Measurements from ENCODE around the gene KCNT1. TPM values are rescaled to one million over a fixed set of nuclear protein-coding genes. Genes with fewer than 3 reads are reported as not detected.

KCNT1 gene
- total RNA-seq, 1 experiment from 2014 or later = 0.09 TPM

- H3K9me3 Mint-ChIP-seq (ENCODE audit: unreplicated experiment) = no peaks in the 10 kb centered on the region
- H3K27ac Mint-ChIP-seq (ENCODE audit: unreplicated experiment) = no peak overlapping the region
- no peaks in the 10 kb centered on the region for H3K36me3 Mint-ChIP-seq (ENCODE audit: insufficient read depth, unreplicated experiment)
- Histone ChIP-seq H3K4me3 (ENCODE audit: low read depth, low read length) (no peak overlapping the region), H3K36me3 (ENCODE audit: control insufficient read depth, insufficient read depth, low read length) (no peaks in the 10 kb centered on the region), H3K27me3 (replicated peaks; ENCODE audit: control insufficient read depth, insufficient read depth, low read length) (no peaks in the 10 kb centered on the region), H3K4me1 (no peaks in the 10 kb centered on the region), H3K9me3 (no peaks in the 10 kb centered on the region)
- no peak for DNase-seq
- no TSS peak for BruUV-seq (replicated peaks)
- CTCF ChIA-PET = no interaction called here
- TF ChIP-seq CTCF (IDR thresholded peaks at IDR 0.05; ENCODE audit: insufficient read depth in 1 of 2, low read depth in 1 of 2, low read length in 1 of 2, severe bottlenecking in 1 of 2, unreplicated experiment in 1 of 2) = no peak
- no peaks in the 10 kb centered on the region for H3K4me1 Mint-ChIP-seq (ENCODE audit: low read depth, unreplicated experiment)
- H3K27me3 Mint-ChIP-seq (ENCODE audit: insufficient read depth, unreplicated experiment) = peaks cover 3% of the 10 kb centered on the region
- no peak overlapping the region for H3K4me3 Mint-ChIP-seq (ENCODE audit: unreplicated experiment)
- intact Hi-C loops (cut with micrococcal nuclease; ENCODE audit: unreplicated experiment) = no loop called here
- POLR2A ChIA-PET = no interaction called here
Observed at GRCh38 chr9:135759676-135760300, 57.8 kb downstream of the KCNT1 start.

GRCh38 chr9:135760465-135760864 is 58.5 kb downstream of the KCNT1 start:
- Mint-ChIP-seq H3K4me1 (ENCODE audit: low read depth, unreplicated experiment) (no peaks in the 10 kb centered on the region), H3K36me3 (ENCODE audit: insufficient read depth, unreplicated experiment) (no peaks in the 10 kb centered on the region), H3K27me3 (ENCODE audit: insufficient read depth, unreplicated experiment) (peaks cover 3% of the 10 kb centered on the region), H3K9me3 (ENCODE audit: unreplicated experiment) (no peaks in the 10 kb centered on the region), H3K27ac (ENCODE audit: unreplicated experiment) (peak overlapping the region; percentile 24), H3K4me3 (ENCODE audit: unreplicated experiment) (no peak overlapping the region)
- TF ChIP-seq CTCF (IDR thresholded peaks at IDR 0.05; ENCODE audit: insufficient read depth in 1 of 2, low read depth in 1 of 2, low read length in 1 of 2, severe bottlenecking in 1 of 2, unreplicated experiment in 1 of 2) = no peak
- intact Hi-C loops (cut with micrococcal nuclease; ENCODE audit: unreplicated experiment) = no loop called here
- POLR2A ChIA-PET = no interaction called here
- Histone ChIP-seq H3K27me3 (replicated peaks; ENCODE audit: control insufficient read depth, insufficient read depth, low read length) (no peaks in the 10 kb centered on the region), H3K9me3 (no peaks in the 10 kb centered on the region), H3K4me1 (no peaks in the 10 kb centered on the region), H3K36me3 (ENCODE audit: control insufficient read depth, insufficient read depth, low read length) (no peaks in the 10 kb centered on the region), H3K4me3 (ENCODE audit: low read depth, low read length) (no peak overlapping the region)
- CTCF ChIA-PET = no interaction called here
- no TSS peak for BruUV-seq (replicated peaks)
- DNase-seq = no peak

GRCh38 chr9:135761150-135761844 is 59.3 kb downstream of the KCNT1 start:
- no peaks in the 10 kb centered on the region for H3K4me1 ChIP-seq
- no peak for DNase-seq
- H3K4me3 Mint-ChIP-seq (ENCODE audit: unreplicated experiment) = no peak overlapping the region
- H3K27me3 ChIP-seq (replicated peaks; ENCODE audit: control insufficient read depth, insufficient read depth, low read length) = no peaks in the 10 kb centered on the region
- H3K36me3 ChIP-seq (ENCODE audit: control insufficient read depth, insufficient read depth, low read length) = no peaks in the 10 kb centered on the region
- peaks cover 3% of the 10 kb centered on the region for H3K27me3 Mint-ChIP-seq (ENCODE audit: insufficient read depth, unreplicated experiment)
- H3K27ac Mint-ChIP-seq (ENCODE audit: unreplicated experiment) = peak overlapping the region; percentile 24
- intact Hi-C loops (cut with micrococcal nuclease; ENCODE audit: unreplicated experiment) = no loop called here
- H3K4me3 ChIP-seq (ENCODE audit: low read depth, low read length) = no peak overlapping the region
- ChIA-PET CTCF (no interaction called here), POLR2A (no interaction called here)
- TF ChIP-seq CTCF (IDR thresholded peaks at IDR 0.05; ENCODE audit: insufficient read depth in 1 of 2, low read depth in 1 of 2, low read length in 1 of 2, severe bottlenecking in 1 of 2, unreplicated experiment in 1 of 2) = no peak
- H3K9me3 Mint-ChIP-seq (ENCODE audit: unreplicated experiment) = no peaks in the 10 kb centered on the region
- no peaks in the 10 kb centered on the region for H3K4me1 Mint-ChIP-seq (ENCODE audit: low read depth, unreplicated experiment)
- no peaks in the 10 kb centered on the region for H3K36me3 Mint-ChIP-seq (ENCODE audit: insufficient read depth, unreplicated experiment)
- 0 out of 2 replicates have a peak, but pooled peaks cover 3% of the 10 kb centered on the region for H3K9me3 ChIP-seq
- BruUV-seq (replicated peaks) = no TSS peak
